NCI-H82 (cell line): ENCODE data around the gene BET1L.

ENCODE experiments used
- DNase-seq: peaks from one replicate; lab custom pipeline; 2025; lab: John Stamatoyannopoulos, UW

Gene BET1L

DNA sequence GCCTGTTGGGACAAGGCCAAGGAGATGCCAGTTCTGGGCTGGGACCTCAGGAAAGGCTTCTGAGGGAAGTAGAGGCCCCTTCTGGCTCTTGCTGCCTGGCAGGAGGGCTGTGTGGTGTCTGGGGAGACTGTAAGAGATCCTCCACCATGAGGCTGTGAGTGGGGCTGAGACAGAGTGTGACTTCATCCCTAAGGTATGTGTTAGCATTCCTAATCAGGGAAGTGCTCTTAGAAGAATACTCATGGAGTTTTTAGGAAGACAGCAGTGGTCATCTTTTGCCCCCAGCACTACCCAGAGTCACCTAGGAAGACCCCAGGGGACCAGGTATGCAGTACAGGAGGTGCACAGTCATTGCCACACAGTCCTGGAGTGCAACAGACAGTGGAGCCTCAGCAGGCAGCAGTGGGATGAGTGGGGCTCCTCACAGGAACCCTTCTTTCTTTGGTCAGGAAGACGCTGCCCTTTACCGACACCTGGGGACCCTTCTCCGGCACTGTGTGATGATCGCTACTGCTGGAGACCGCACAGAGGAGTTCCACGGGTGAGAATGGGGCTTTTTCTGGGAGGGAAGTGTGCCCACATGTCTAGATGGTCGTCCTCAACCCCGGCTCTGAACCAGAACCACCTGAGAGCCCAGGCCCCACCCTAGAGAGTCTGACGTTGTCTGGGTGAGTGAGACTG is 3.1 kb upstream of the BET1L start:
- no peak for DNase-seq

DNA sequence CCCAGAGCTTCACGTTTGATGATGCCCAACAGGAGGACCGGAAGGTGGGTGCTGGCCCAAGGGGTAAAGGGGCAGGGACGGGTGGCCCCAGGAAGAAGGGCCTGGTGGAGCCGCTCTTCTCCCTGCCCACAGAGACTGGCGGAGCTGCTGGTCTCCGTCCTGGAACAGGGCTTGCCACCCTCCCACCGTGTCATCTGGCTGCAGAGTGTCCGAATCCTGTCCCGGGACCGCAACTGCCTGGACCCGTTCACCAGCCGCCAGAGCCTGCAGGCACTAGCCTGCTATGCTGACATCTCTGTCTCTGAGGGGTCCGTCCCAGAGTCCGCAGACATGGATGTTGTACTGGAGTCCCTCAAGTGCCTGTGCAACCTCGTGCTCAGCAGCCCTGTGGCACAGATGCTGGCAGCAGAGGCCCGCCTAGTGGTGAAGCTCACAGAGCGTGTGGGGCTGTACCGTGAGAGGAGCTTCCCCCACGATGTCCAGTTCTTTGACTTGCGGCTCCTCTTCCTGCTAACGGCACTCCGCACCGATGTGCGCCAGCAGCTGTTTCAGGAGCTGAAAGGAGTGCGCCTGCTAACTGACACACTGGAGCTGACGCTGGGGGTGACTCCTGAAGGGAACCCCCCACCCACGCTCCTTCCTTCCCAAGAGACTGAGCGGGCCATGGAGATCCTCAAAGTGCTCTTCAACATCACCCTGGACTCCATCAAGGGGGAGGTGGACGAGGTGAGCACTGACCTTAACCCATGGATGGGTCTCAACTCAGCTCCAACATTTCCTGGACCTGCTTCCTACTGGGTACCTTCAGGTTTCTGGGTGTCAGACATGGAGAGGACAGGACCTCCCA is 2.3 kb upstream of the BET1L start:
- DNase-seq = no peak

DNA sequence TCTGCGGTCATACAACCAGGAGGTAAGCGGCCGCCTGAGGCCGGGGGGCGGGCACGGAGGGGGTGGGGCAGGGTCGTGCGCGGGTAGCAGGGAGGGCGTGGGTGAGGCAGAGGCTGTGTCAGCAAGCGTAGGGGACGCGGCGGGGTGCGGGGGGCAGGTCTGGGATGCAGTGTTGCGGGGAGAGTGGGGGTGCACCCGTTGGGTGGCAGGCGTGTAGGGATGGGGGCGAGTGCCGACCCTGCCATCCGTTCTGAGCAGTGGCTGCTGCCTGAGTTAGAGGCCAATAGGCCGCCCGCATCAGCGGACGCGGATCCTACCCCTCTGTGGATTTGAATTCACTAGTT is 1.7 kb upstream of the BET1L start:
- DNase-seq = no peak

GRCh38 chr11:208181-208916 is 1.1 kb upstream of the BET1L start:
- DNase-seq = peak; percentile 77

DNA sequence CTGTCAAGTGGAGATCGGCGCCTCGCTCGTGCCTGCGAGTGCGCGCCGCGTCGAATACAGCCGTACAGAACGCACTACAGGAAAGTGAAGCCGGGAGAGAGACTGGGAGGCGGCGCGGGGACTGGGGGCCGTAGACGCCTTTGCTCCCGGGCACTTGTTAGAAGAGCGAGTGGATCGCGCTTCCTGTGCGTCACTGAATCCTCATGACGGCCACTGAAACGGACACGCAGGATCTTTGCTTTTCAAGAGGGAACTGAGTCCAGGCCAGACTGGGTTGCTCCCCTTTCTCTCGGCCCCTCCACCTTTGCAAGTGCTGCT is 623 bp upstream of the BET1L start:
- peak; percentile 58 for DNase-seq

DNA sequence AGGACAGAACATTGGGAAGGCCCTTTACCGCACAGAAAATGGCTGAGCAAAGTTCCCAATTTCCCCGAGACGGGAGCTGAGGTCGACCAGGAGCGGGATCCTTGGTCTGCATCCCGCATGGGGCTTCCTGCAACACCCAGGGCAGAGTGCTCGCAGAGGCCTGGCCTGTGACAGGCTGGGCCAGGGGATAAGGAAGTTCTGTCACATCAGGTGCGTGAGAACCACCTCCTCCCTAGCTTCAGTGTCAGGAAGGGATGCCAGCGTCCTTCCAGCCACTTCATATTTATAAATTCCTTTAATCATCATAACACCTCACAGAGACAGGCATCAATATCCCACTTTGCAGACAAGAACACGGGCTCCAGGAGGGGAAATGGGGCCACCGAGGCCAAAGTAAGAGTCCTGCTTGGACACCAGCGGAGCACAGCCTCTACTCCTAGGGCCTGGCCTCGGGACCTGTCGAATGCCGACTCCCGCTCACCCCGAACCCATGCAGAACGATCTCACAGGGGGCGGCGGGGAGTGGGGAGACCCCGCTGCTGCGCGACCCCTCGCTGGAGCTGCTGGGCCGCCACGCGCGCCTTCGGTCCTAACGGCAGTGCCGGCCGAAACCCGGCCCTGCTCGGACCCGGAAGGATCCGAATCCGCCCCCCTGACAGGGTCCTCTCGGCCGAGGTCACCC is 532 bp downstream of the BET1L start:
- peak; percentile 18 for DNase-seq

DNA sequence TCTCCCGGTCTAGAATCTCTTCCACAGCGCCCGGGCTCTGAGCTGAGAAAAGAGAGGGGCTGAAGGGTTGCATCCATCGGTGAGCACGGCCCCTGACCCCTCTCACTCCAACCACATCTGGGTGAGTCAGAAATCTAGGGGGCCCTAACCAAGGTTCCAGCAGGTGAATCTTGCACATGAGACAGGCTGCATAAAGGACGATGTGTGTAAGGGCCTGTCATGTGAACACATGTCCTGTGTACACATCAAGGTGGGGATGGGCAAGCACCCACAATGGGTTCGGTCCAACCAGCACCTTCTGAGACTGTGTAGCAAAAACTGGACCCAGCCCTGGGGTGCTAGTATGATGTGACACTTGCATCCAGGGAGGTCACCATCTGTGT is 1.2 kb downstream of the BET1L start:
- no peak for DNase-seq

GRCh38 chr11:205221-206001 is 1.8 kb downstream of the BET1L start:
- DNase-seq = no peak

GRCh38 chr11:204587-205109 is 2.6 kb downstream of the BET1L start:
- no peak for DNase-seq

DNA sequence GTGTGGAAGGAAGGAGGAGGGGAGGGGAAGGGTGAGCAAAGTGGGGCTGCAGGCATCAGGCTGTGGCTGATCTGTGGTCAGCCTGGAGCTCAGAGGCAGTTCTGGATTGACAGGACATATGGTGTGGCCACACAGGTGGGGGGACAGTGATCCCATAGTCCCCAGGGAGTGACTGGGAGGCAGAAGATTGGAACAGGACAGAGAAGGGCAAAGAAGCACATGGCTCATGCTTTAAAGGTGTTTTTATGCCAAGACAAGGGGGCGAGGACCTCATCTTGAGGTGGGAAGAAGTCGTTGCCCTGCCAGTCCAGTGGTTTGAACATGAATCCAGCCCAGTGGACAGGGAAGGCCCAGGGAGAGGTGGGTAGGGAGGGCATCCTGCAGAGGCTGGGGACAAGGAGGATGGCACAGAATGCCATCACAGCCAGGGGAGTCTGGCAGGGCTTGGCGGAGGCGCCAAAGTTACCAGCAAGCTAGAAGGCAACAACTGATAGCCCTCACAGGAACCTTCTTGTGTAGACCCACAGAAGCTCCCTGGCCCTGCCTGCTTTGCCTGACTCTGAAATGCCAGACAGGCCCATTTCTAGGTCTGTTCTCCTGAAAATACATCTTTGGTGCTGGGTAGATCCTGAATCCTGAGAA is 3.1 kb downstream of the BET1L start:
- no peak for DNase-seq

- no peak for DNase-seq
Measured at GRCh38 chr11:203056-203944, 3.9 kb downstream of the BET1L start.

- DNase-seq = no peak
Measured at GRCh38 chr11:202490-202889, 4.7 kb downstream of the BET1L start.

DNA sequence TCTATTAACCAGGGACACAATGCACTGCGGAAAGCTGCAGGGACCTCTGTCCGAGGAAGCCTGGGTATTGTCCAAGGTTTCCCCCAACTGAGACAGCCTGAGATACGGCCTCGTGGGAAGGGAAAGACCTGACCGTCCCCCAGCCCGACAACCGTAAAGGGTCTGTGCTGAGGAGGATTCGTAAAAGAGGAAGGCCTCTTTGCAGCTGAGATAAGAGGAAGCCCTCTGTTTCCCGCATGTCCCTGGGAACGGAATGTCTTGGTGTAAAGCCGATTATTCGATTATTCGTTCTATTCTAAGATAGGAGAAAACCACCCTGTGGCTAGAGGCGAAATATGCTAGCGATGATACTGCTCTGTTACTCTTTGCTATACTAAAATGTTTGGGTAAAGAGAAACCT is 5.2 kb downstream of the BET1L start:
- DNase-seq = peak; percentile 22

GRCh38 chr11:200224-201003 is 6.8 kb downstream of the BET1L start:
- DNase-seq = no peak

GRCh38 chr11:199782-200181 is 7.4 kb downstream of the BET1L start:
- DNase-seq = no peak

DNA sequence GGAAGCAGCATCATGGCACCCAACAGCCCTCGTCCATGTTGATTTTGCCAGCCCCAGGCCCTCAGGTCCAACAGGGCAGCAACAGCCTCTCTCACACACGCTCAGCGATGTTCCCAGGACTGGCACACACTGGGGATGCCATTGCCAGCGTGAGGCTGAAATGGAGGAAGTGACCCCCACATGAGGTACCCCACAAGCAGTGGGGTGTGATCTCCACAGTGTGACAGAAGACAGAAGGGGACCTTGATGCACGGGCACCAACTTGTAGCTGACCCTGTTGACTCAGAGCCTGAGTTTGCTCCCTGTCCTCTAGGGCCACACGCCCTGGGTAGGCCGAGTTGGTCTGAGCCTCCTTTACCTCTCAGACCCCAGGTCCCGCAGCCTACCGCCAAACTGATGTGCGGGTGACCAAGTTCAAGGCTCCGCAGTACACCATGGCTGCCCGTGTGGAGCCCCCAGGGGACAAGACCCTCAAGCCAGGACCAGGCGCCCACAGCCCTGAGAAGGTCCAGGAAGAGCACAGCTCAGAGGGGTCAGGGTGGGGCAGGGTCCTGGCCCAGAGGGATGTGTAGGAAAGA is 8.1 kb downstream of the BET1L start:
- no peak for DNase-seq

DNA sequence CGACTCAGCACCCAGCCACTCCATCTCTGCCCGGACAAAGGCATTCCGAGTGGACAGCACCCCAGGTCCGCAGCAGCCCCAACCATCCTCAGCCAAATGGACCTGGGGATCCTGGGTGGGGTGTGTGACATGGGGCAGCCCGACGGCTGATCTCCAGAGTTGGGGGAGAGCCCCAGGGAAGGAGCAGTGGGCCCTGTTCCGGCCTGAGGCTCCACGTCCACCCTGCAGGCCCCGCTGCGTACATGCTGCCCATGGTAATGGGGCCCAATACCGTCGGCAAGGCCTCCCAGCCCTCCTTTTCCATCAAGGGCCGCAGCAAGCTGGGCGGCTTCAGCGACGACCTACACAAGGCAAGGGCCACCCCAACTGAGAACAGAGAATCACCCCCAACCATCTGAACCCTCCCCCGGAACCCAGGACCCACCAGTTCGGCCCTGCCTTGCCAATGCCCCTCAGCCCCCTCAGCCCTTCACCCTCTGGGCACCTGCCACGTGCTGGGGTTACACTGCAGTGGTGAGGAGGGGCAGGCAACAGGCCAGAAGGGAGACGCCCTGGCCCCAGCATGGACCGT is 8.9 kb downstream of the BET1L start:
- no peak for DNase-seq

- no peak for DNase-seq
Measured at GRCh38 chr11:197741-198235, 9.4 kb downstream of the BET1L start.
